Measurements from ENCODE around the gene UBTD2. TPM values are rescaled to one million over a fixed set of nuclear protein-coding genes. Genes with fewer than 3 reads are reported as not detected.
"Not testable (repeated sequence)": the region's sequence is repeated elsewhere in the genome, so short reads cannot be mapped to it uniquely, and the experiment has no call there.

Gene UBTD2
- polyA plus RNA-seq, 1 experiment, result 9.4 TPM

DNA sequence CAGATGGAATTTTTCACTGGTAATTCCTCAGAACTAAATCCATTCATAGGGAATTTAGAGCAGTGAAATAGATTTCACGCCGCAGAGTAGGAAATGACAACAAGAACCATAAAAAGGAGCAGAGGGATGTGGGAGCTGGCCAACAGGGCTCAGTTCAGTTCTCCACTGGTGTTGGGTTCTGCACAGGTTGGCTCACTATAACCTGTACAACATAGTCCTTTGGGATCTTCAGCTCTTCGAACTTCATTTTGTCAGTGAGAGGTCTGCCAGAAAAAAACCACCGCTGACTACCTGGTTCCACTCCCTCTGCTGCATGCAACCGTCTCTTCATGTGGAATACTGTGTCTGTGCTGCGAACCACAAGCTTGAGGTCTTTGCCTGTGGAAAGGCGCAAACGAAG, 71.9 kb downstream of the UBTD2 start:
- ChIA-PET CTCF (interaction anchor here (0.5 kb wide), 1 partner anchor 80 kb away, joined by 3 read pairs; no protein-coding TSS in a partner anchor), POLR2A (no interaction called here)
- no peak overlapping the region for H3K4me3 ChIP-seq (ENCODE audit: low read depth, low read length)
- TF ChIP-seq, protein P1, sequence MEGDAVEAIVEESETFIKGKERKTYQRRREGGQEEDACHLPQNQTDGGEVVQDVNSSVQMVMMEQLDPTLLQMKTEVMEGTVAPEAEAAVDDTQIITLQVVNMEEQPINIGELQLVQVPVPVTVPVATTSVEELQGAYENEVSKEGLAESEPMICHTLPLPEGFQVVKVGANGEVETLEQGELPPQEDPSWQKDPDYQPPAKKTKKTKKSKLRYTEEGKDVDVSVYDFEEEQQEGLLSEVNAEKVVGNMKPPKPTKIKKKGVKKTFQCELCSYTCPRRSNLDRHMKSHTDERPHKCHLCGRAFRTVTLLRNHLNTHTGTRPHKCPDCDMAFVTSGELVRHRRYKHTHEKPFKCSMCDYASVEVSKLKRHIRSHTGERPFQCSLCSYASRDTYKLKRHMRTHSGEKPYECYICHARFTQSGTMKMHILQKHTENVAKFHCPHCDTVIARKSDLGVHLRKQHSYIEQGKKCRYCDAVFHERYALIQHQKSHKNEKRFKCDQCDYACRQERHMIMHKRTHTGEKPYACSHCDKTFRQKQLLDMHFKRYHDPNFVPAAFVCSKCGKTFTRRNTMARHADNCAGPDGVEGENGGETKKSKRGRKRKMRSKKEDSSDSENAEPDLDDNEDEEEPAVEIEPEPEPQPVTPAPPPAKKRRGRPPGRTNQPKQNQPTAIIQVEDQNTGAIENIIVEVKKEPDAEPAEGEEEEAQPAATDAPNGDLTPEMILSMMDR (IDR thresholded peaks at IDR 0.05; ENCODE audit: insufficient read depth, low read depth, low read length), result no peak
- peaks cover 6% of the 10 kb centered on the region for H3K36me3 ChIP-seq (ENCODE audit: control insufficient read depth, insufficient read depth, low read length)
- H3K27me3 ChIP-seq (ENCODE audit: control insufficient read depth, insufficient read depth, low read length), result no peaks in the 10 kb centered on the region
- no peak for DNase-seq (ENCODE audit: low read depth)

DNA sequence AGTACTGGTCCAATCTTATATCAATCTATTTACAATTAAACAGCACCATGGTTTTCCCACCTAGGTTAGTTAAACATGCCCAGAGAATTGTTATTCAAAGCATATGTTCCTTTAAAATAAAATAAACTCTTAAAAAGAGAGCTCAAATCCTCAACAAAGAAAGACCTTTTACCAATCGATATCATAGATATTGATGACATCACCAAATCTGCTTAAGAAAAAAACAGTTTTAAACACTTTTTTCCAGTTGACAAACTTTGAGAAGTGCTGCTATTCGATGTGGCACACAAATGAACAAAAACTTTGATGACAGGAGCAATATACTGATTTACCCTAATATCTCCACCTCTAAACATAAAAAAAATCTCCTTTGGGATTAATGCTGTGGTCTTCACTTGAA, 73.8 kb downstream of the UBTD2 start:
- TF ChIP-seq, protein P1 (IDR thresholded peaks at IDR 0.05; ENCODE audit: insufficient read depth, low read depth, low read length), result no peak
- Histone ChIP-seq H3K36me3 (ENCODE audit: control insufficient read depth, insufficient read depth, low read length) (peaks cover 6% of the 10 kb centered on the region), H3K4me3 (ENCODE audit: low read depth, low read length) (no peak overlapping the region), H3K27me3 (ENCODE audit: control insufficient read depth, insufficient read depth, low read length) (no peaks in the 10 kb centered on the region)
- DNase-seq (ENCODE audit: low read depth), result no peak
- ChIA-PET POLR2A (no interaction called here), CTCF (interaction anchor here (1.0 kb wide), 1 partner anchor 102 kb away, joined by 3 read pairs; no protein-coding TSS in a partner anchor)

DNA sequence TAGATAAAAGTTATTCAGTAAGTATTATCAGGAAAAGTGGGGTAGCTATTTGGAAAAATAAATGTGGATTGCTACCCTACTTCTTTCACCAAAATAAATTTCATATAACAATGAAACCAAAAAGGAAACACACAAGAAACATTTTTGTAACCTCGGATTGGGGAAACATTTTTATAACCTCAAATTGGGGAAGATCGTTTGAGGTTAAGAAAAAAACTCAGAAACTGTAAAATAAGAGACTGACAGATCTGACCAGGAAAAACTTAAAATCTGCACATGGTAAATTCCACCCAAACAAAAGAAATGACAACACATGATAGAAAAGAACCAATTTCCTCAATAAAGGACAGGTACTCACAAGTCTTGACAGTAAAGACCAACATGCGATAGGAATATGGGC, 76.1 kb downstream of the UBTD2 start:
- CTCF ChIA-PET, result no interaction called here
- TF ChIP-seq, protein P1 (IDR thresholded peaks at IDR 0.05; ENCODE audit: insufficient read depth, low read depth, low read length), result no peak
- DNase-seq (ENCODE audit: low read depth), result no peak
- H3K36me3 ChIP-seq (ENCODE audit: control insufficient read depth, insufficient read depth, low read length), result peaks cover 5% of the 10 kb centered on the region
- POLR2A ChIA-PET, result no interaction called here
- no peaks in the 10 kb centered on the region for H3K27me3 ChIP-seq (ENCODE audit: control insufficient read depth, insufficient read depth, low read length)
- no peak overlapping the region for H3K4me3 ChIP-seq (ENCODE audit: low read depth, low read length)

DNA sequence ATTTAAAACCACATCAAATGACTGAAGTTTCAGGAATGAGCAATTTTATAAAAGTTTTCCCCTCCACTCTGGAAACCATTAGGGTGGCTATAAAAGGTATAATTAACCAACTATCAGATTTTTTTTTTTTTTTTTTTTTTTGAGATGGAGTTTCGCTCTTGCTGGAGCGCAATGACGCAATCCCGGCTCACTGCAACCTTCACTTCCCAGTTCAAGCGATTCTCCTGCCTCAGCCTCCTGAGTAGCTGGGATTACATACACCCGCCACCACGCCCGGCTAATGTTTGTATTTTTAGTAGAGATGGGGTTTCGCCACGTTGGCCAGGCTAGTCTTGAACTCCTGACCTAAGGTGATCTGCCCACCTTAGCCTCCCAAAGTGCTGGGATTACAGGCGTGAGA, 77.6 kb downstream of the UBTD2 start:
- CTCF ChIA-PET, POLR2A ChIA-PET: not testable (repeated sequence)

DNA sequence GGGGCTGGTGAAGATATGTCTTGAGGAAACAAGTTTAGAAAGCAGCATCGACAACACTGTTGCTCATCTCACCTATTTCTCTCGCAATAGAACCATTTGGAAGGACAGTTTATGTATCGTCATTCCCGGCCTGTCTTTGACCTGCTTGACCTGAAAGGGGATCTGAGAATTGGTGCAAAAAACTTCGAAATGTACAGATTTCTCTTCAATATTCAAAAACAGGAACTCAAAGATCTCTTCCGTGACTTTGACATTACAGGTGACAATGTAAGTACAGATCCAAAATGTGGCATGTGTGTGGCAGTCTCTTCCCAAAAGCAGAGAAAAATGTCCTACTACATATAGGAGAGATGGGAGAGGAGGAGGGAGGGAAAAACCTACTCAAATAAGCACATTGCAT, 83.1 kb downstream of the UBTD2 start:
- no peak overlapping the region for H3K4me3 ChIP-seq (ENCODE audit: low read depth, low read length)
- DNase-seq (ENCODE audit: low read depth), result no peak
- ChIA-PET CTCF (interaction anchor here (4.1 kb wide), 1 partner anchor 11 kb away, joined by 20 read pairs; the partner anchor contains the start of gene STK10), POLR2A (no interaction called here)
- TF ChIP-seq, protein P1 (IDR thresholded peaks at IDR 0.05; ENCODE audit: insufficient read depth, low read depth, low read length), result no peak
- no peaks in the 10 kb centered on the region for H3K36me3 ChIP-seq (ENCODE audit: control insufficient read depth, insufficient read depth, low read length)
- H3K27me3 ChIP-seq (ENCODE audit: control insufficient read depth, insufficient read depth, low read length), result no peaks in the 10 kb centered on the region

More for the DNA sequence above, 77.6 kb downstream of the UBTD2 start:
- H3K27me3 ChIP-seq (ENCODE audit: control insufficient read depth, insufficient read depth, low read length); H3K36me3 ChIP-seq (ENCODE audit: control insufficient read depth, insufficient read depth, low read length); H3K4me3 ChIP-seq (ENCODE audit: low read depth, low read length); DNase-seq (ENCODE audit: low read depth): not testable (repeated sequence)

DNA sequence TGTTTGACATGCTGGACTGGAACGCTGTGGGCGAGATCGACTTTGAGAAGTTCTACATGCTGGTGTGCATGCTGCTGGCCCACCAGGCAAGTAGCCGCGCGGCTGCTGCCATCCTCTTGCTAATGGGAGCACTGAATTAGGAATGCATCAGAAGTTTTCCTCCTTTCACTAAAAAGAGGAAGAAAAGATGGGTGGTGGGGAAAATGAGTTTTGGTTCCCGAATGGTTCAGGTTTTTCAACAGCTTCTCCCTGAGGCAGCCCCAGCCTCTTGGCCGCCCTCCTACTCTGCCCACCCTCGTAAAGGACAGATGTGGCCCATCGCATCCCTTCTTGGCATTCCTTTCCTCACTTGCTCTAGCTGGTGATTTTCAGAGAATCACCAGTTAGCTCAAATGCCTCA, 84.1 kb downstream of the UBTD2 start:
- CTCF ChIA-PET, result interaction anchor here (0.6 to 4.1 kb wide), 2 partner anchors 10 to 858 kb away, joined by 3 to 20 read pairs; partner anchors contain the start of gene STK10
- H3K27me3 ChIP-seq (ENCODE audit: control insufficient read depth, insufficient read depth, low read length), result no peaks in the 10 kb centered on the region
- DNase-seq (ENCODE audit: low read depth), result no peak
- no peak overlapping the region for H3K4me3 ChIP-seq (ENCODE audit: low read depth, low read length)
- POLR2A ChIA-PET, result no interaction called here
- TF ChIP-seq, protein P1 (IDR thresholded peaks at IDR 0.05; ENCODE audit: insufficient read depth, low read depth, low read length), result no peak
- H3K36me3 ChIP-seq (ENCODE audit: control insufficient read depth, insufficient read depth, low read length), result no peaks in the 10 kb centered on the region

DNA sequence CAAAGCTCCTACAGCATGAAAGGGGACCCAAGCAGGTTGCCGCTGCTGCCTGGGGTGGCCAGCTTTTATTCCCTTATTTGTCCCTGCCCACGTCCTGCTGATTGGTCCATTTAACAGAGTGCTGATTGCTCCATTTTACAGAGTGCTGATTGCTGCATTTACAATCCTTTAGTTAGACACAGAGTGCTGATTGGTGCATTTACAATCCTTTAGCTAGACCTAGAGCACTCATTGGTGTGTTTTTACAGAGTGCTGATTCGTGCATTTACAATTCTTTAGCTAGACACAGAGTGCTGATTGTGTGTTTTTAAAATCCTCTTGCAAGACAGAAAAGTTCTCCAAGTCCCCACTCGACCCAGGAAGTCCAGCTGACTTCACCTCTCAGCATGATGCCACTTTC, 85.8 kb downstream of the UBTD2 start:
- H3K36me3 ChIP-seq (ENCODE audit: control insufficient read depth, insufficient read depth, low read length); H3K4me3 ChIP-seq (ENCODE audit: low read depth, low read length); POLR2A ChIA-PET; DNase-seq (ENCODE audit: low read depth); H3K27me3 ChIP-seq (ENCODE audit: control insufficient read depth, insufficient read depth, low read length): not testable (repeated sequence)
- CTCF ChIA-PET, result interaction anchor here (0.6 to 4.1 kb wide), 3 partner anchors 8 to 39 kb away, joined by 3 to 20 read pairs (median 3); partner anchors contain the start of gene STK10
